ENCODE data around the gene P4HB. TPM values are rescaled to one million over a fixed set of nuclear protein-coding genes. Genes with fewer than 3 reads are reported as not detected.

Gene P4HB
- polyA plus RNA-seq, 1 experiment, result 122 TPM

DNA sequence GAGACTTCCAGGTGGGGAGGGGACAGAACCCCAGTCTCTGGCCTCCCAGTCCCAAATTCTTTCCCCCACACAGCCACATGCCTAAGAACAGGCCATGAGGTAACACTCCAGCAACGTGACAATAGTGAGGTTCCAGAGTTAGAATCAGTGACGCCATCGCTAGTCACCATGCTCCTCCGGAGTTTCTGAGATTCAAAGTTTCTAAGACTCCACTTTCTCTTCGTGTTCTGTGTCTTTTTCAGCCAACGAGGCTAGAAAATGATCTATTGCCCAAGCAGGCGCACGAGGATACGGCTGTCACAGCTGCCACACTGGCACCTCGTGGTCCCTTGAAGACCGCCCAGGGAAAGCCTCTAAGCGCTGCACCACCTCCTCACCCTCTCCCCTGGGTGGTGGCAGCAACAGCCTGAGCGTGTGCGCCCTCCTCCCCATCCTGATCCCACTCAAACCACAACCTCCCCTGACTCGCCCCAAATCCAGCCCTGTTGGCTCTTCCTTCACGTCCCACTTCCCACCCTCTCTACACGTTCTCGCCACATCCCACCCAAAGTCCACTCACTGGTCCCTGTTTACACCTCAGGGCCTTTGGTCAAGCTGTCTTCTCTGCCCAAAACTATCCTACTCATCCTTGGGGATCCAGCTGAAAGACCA, 28.3 kb downstream of the P4HB start:
- no peak for TF ChIP-seq CTCF (IDR thresholded peaks at IDR 0.05; ENCODE audit: insufficient read depth, low read depth, low read length)
- H3K36me3 ChIP-seq (ENCODE audit: control insufficient read depth, insufficient read depth, low read length), result no peaks in the 10 kb centered on the region
- DNase-seq (ENCODE audit: low read depth), result no peak
- H3K4me3 ChIP-seq (ENCODE audit: low read depth, low read length), result peak overlapping the region; percentile 83
- ChIA-PET CTCF (no interaction called here), POLR2A (no interaction called here)
- no peaks in the 10 kb centered on the region for H3K27me3 ChIP-seq (ENCODE audit: control insufficient read depth, insufficient read depth, low read length)

- TF ChIP-seq CTCF (IDR thresholded peaks at IDR 0.05; ENCODE audit: insufficient read depth, low read depth, low read length), result no peak
- no peak for DNase-seq (ENCODE audit: low read depth)
- no peaks in the 10 kb centered on the region for H3K36me3 ChIP-seq (ENCODE audit: control insufficient read depth, insufficient read depth, low read length)
- H3K4me3 ChIP-seq (ENCODE audit: low read depth, low read length), result no peak overlapping the region
- POLR2A ChIA-PET, result no interaction called here
- no peaks in the 10 kb centered on the region for H3K27me3 ChIP-seq (ENCODE audit: control insufficient read depth, insufficient read depth, low read length)
- CTCF ChIA-PET, result no interaction called here
These were observed 28.8 kb downstream of the P4HB start for GRCh38 chr17:81831563-81831956.

- POLR2A ChIA-PET, result no interaction called here
These were observed 30.5 kb downstream of the P4HB start for GRCh38 chr17:81829858-81830257.

DNA sequence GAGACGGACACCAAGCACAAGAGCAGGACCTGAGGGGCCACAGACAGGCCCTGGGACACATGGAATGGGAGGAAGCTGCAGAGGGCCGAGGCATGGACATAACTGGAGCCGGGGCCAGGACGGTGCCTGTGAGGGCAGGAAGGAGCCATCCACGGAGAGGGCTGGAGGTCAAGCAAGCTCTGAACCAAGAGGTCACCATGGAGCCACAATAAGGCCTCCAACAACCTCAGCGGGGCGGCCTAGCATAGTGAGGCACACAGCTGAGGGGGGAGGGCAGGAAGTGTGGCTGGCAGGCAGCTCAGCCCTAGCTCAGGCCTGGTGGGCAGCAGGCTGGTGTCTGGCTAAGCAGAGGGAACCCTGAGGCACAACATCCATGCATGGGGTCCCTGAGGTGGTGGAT, 31.7 kb downstream of the P4HB start:
- POLR2A ChIA-PET, result no interaction called here
- no peak for TF ChIP-seq CTCF (IDR thresholded peaks at IDR 0.05; ENCODE audit: insufficient read depth, low read depth, low read length)
- CTCF ChIA-PET, result no interaction called here

More at GRCh38 chr17:81829858-81830257, 30.5 kb downstream of the P4HB start:
- Histone ChIP-seq H3K36me3 (ENCODE audit: control insufficient read depth, insufficient read depth, low read length) (no peaks in the 10 kb centered on the region), H3K27me3 (ENCODE audit: control insufficient read depth, insufficient read depth, low read length) (no peaks in the 10 kb centered on the region), H3K4me3 (ENCODE audit: low read depth, low read length) (no peak overlapping the region)
- no peak for DNase-seq (ENCODE audit: low read depth)
- CTCF ChIA-PET, result no interaction called here
- no peak for TF ChIP-seq CTCF (IDR thresholded peaks at IDR 0.05; ENCODE audit: insufficient read depth, low read depth, low read length)

GRCh38 chr17:81825841-81826466, 34.4 kb downstream of the P4HB start:
- TF ChIP-seq CTCF (IDR thresholded peaks at IDR 0.05; ENCODE audit: insufficient read depth, low read depth, low read length), result no peak
- Histone ChIP-seq H3K27me3 (ENCODE audit: control insufficient read depth, insufficient read depth, low read length) (no peaks in the 10 kb centered on the region), H3K36me3 (ENCODE audit: control insufficient read depth, insufficient read depth, low read length) (peaks cover 12% of the 10 kb centered on the region), H3K4me3 (ENCODE audit: low read depth, low read length) (no peak overlapping the region)
- POLR2A ChIA-PET, result no interaction called here
- DNase-seq (ENCODE audit: low read depth), result no peak
- CTCF ChIA-PET, result interaction anchor here (0.5 kb wide), 1 partner anchor 28 kb away, joined by 3 read pairs; no protein-coding TSS in a partner anchor

More for the DNA sequence above, 31.7 kb downstream of the P4HB start:
- Histone ChIP-seq H3K27me3 (ENCODE audit: control insufficient read depth, insufficient read depth, low read length) (no peaks in the 10 kb centered on the region), H3K4me3 (ENCODE audit: low read depth, low read length) (no peak overlapping the region), H3K36me3 (ENCODE audit: control insufficient read depth, insufficient read depth, low read length) (peaks cover 5% of the 10 kb centered on the region; the same call in 1 of the 2 replicates)
- no peak for DNase-seq (ENCODE audit: low read depth)
